DMS 273 treated with DMSO at 0.1 percent for 48 hours (cell line): ENCODE results near the gene MYADML2.

Source experiments
- DNase-seq: peaks from one replicate; lab custom pipeline; 2025; lab: John Stamatoyannopoulos, UW

MYADML2 gene

DNA sequence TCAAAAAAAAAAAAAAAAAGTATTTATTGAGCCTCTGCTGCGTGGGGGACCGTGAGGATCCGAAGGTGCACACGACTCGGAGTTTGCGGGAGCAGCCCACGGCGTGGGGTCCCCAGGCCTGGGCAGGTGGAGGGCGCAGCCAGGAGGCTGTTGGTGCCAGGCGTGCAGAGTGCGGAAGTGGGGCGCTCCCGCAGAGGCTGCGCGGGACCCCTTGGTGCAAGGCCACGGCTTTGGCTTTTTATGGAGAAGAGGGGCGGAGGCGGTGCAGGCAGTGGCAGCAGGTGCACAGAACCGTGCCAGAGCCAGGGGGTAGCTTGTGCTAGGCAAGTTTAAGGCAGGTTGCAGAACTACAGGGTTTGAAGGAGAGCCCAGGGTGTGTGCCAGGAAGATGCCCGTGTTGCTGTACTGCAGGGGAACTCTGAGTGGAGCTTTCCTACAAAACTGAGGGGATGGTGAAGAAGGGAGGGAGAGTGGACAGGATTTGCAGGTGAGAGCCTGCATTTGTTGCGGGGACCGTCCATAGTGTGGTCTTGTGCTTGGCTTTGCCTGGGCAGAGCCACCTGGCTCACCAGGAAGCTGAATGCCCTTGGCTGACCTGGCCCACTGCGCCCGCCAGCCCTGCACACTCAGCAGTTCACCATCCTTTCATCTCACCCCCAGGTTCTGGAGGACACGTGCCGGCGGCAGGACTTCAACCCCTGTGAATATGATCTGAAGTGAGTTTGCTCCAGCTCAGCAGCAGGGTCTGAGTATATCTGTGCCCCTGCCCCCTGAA lies 31.7 kb upstream of the MYADML2 start:
- DNase-seq: no peak

DNA sequence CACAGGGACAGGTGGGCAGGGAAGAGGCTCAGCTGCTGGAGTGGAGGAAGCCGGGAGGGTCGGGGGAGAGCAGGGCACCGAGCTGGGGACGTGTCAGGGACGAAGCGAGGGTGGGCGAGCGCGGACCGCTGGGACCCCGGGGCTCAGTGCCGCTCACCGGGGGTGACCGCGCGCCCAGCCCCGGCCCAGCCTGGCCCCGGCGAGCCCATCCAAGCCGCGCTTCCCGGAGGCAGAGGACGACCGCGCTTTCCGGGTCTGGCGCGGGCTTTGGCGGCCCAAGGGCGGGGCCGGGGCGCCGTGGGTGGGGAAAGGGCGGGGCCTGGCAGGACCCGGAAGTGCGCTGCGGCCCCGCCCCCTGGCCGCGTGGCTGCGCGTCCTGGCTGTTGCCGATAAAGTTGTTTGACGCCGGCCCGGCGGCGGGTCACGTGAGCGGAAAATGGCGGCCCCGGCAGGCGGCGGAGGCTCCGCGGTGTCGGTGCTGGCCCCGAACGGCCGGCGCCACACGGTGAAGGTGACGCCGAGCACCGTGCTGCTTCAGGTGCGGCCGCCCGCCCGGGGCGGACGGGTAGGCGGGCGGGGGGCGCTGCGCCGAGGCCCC lies 30.3 kb upstream of the MYADML2 start, which contains the start of gene ASPSCR1:
TSS of gene ASPSCR1 (plus strand) at position 419 of the 598 bp plus-strand sequence. CDS start at position 437, 18 bp downstream.
- DNase-seq: peak; percentile 64

DNA sequence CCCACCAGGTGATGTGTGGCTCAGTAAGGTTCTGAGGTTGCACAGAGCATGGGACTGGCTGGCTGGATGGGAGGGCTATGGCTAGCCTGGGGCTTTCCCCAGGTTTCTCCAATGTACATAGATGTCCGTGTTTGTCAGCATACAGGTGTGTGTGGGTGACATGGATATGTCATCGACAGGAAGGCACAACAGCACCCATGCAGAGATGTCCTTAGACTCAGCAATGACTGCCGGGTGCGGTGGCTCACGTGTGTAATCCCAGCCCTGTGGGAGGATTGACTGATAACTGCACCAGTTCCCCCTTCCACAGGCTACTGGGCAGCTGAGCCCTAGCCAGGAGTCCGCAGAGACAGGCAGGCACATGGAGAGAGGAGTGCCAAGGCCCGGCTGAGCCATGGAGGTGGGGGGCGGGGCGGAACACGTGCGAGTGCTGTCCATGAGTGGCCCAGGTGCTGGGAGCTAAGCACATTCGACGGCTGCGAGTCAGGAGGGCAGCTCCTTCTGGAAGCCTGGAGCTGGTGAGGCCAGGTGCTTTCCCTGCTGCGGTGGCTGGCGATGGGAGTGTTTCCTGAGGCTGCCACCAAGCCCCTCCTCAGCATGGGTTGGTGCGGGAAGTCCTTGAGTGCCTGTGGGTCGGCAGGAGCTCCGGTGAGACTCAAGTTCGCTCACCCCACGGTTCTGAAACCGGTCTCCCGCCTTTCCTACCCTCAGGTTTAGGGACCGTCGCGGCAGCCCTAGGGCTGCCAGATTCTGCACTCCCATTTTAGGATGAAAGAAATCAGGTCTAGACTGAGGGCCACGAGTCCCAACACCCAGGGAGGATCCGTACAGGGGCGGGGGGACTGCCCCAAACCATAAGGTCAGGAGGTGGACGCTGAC lies 29.5 kb upstream of the MYADML2 start:
- no peak for DNase-seq

DNA sequence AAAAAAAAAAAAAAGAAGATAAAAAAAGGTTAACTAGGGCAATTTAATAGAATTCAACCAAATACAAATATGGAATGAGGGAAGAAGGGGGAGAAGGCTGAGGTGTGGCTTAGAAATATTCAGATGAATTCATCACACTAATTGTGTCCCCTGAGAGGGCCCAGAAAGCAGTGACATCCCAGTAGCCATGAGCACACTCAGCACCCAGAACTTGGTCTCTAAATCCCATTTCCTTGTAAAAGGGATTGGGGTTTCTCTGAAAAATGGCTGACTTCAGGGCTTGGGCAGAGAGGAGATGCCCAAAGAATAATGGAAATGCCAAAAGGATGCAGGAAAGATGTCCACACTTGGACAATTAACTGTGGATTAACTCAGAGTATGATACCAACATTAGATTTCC lies 26.4 kb upstream of the MYADML2 start:
- no peak for DNase-seq

DNA sequence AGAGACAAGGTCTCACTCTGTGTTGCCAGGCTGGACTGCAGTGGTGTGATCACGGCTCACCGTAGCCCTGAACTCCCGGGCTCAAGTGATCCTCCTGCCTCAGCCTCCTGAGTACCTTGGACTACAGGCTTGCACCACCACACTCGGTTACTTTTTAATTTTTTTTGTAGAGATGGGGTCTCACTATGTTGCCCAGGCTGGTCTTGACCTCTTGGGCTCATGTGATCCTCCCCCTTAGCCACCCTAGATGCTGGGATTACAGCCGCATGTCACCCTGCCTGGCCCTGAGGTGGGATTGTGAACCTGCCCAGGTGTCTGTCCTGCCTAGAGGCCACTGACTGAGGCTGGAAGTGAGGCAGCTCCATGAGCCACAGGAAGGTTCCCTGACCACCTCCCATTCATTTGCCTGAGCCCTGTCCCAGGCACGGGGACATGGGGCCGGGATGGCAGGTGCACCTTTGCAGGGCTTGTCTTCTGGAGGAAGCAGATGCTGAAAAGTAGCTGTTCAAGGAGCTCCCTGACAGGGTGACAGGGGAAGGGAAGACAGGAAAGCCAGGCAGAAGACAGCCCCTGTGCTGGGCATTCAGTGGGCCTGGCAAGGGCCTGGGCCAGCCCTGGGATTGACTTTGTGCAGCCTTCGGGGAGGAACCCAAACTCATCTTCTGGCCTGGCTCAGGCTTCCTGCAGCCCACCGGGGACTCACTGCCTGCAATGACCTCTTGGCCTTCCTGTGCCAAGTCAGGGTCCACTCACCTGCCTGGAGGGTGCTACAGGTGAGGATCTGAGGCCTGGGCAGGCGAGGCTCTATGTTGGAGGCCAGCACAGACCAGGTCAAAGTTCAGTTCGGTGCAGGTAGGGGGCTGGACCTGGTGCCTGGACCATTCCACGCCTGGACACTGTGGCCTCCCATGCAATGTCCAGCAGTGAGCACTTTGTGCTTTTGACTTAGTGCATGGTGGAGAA lies 22.1 kb upstream of the MYADML2 start:
- no peak for DNase-seq

DNA sequence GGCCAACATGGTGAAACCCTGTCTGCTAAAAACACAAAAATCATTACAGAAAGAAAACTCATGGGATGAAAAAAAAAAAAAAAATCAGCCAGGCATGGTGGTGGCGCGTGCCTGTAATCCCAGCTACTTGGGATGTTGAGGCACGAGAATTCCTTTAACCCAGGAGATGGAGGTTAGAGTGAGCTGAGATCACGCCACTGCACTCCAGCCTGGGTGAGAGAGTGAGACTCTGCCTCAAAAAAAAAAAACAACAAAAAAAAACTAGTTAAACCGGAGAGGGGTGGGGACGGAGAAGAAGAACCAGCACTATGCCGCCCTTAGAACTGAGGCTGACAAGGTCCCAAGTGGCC lies 21.3 kb upstream of the MYADML2 start:
- no peak for DNase-seq

DNA sequence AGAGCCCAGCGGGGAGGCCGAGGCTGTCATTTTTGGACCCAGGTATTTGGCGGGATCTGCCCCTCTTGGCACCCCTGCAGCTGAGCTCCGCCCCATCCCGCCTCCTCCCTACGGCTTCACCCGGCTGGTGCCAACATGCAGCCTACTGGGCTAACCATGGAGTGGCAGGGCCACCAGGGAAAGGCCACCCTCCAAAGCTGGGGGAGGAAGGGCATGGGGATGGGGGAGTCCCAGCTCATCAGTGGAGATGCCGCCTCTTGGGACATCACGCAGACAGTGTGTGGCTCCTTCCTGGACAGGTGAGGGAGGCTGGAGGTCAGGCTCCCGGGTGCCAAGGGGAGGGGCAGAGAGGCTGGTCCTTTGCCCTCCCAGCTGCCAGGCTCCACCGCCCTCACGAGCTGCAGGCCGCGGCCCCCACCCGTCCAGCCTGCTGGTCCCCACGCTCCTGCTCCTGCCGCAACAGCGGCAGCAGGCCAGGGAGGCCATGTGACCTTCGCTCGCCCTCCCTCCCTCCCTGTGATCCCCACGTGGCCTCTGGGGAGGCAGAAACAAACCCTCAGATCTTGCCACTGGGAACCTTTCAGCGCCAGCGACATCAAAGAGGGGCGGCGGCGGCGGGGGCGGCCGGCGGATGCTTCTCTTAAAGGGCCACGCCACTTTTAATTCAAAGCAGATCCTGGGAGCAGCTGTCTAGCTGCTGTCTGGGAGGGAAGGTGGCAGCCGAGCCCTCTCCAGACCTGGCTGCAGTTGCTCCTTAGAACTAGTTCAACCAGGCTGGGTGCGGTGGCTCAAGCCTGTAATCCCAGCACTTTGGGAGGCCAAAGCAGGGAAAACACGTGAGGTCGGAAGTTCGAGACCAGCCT lies 20.7 kb upstream of the MYADML2 start:
- DNase-seq: peak; percentile 61

DNA sequence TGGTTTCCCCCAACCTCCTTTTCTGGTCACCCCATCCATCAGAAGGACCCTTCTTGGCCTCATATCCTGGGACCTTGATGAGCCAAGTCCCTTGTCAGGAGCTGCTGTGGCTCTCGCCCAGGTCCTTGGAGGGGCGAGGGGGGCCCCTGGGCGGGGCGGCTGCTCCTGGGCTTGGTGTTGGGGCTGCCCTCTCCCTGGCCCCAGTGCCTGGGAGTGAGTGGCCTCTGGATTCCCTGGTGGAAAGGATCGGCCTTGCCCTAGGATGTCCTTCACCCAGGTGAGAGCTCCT lies 20.2 kb upstream of the MYADML2 start:
- no peak for DNase-seq

DNA sequence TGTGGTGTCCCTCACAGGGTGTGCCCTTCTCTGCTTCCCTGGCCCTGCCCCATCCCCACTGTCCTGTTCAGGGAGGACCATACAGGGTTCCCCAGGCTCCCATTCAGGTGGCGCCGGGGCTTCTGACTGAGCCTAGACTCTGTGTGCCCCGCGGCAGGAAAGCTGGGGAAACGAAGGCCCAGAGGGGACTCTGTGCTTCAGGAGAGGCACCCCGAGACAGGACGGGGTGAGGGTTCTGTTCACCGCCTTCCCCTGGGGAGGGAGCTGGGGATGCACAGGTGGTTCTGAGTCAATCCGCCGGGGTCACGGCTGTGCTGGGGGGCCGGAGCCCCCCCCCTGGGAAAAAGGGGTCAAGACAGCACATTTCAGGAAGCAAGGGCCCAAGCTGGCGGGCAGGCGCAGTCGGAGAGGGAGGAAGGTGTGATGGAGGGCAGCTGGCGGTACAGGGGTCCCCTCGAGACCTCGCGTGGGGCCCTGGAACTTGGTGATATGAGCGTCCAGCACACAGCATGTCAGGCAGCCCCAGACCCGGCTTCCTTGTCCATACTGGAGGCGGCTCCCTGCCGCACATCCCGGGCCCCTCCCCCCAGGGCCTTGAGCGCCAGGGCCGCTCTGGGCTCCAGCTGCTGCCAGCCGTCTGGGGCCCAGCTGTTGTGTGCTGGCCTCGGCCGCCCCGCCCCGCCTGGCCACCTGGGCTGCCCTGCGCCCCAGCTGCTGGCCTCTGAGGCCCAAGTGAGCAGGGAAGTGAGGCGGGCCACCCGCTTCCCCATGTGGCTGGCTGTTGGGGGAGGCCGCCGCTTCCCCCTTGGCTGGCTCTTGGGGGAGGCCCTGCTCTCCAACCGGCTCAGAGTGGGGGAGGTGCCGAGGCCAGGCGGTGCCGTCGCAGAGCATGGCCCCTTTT lies 19.6 kb upstream of the MYADML2 start:
- peak; percentile 56 for DNase-seq

DNA sequence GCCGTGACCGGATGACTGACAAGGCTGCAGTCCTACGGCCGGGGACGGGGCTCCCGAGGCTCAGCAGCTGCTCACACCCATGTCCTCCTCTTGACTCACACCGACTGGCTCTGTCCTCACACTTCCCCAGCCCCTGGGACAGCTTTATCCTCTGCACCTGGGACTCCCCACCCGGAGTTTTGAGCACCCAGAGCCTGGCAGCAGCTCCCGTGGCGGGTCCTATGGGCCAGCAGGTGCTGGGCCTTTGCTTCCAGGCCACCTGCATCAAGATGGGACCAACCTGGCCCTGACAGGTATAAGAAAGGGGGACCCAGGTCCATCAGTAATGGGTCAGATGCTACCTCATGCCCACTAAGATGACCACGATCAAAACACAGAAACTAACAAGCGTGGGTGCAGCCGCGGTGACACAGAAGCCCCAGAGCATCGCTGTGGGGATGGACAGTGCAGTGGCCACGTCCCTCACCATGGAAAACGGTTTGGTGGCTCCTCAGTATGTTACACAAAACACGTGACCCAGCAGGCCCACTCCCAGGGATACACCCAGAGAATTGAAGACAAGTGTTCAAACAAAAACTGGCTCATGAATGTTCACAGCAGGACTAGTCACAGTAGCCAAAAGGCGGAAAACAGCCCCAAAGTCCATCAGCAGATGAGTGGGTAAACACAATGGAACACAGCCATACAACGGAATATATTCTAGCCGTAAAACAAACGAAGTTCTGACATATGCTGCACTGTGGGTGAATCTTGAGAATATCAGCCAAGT lies 17.2 kb upstream of the MYADML2 start:
- no peak for DNase-seq

DNA sequence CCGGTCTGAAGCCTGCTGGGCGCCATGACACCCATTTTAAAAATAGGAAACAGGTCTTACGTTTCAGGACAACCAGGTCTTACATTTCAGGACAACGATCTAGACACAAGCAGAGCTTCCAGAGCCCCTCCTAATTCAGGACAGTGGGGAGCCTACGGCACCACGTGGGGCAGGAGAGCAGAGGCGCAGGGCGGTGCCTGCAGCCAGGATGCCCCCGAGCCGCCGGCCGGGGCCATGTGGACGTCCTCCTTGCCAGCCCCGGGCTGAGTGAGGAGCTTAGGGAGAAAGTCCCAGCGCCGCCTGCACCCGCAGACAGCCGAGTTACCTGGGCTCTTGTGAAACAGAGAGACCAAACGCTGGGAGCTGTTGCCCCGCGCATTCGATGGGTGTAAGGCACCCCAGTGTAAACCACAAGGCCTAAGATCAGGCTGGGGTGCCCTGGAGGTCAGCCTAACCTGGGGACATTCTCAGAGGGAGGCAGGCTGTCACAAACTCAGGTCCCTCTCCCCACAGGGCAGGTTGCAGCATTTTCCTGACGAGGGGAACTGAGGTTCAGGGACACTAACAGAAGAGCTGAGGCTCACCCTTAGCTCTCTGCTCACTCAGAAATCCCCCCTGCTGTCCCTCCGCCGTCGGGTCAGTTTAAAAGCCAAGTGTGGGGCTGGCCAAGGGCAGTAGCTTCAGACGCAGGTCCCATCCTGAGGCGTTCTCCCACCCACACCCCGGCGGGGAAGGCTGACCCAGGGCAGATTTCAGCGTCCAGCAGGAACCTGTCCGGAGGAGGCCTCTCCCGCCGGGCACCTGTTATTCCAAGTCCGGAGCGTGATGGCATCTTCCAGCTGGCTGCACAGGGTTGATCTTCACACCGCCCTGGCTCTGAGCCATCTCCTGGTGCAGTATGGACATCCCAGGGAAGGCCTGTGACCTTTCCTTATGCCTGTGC lies 15.7 kb upstream of the MYADML2 start:
- no peak for DNase-seq

DNA sequence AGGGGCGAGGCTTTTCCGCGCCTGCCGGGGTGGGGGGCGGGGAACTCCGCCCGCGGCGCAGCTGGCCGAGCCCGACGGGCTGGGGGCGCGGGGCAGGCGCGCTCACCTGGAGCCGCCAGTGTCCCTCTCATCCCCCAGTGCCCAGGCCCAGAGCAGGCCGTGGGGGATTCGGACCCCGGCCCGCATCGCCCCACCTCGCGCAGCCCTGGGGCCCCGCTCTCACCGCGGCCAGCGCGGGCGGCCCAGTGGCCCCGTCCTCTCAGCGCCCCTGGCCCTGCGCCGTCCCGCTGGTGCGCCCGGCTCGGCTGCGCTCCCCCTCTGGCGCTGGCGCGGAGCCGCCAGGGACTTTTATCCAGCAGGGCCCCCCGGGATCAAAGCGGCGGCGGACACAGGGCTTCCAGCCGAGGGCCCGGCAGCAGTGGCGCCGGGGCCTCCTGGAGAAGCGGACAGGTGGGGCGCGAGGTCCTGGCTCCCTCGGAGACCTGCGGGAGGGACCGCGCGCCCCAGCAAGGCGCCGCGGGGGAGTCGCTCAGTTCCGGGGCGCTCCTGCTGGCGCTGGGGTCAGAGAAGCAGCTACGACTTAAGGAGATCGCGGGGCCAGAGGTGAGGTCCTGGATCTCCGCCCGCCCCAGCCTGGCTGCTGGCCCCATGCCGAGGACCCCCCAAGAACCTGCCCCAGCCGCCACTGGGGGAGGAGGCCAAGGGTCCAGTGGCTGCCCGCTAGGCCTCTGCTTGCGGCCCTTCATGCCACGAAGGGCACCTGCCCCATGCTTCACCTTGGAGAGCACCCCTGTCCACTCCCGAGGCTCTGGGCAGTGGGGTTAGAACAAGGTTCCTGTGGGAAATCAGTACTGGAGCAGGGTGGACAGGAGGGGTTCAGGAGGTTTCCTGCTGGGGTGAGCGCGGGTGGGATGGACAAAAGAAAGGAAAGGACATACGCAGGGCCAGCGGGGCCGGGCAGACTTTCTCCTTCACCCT lies 14.8 kb upstream of the MYADML2 start:
- DNase-seq: no peak

DNA sequence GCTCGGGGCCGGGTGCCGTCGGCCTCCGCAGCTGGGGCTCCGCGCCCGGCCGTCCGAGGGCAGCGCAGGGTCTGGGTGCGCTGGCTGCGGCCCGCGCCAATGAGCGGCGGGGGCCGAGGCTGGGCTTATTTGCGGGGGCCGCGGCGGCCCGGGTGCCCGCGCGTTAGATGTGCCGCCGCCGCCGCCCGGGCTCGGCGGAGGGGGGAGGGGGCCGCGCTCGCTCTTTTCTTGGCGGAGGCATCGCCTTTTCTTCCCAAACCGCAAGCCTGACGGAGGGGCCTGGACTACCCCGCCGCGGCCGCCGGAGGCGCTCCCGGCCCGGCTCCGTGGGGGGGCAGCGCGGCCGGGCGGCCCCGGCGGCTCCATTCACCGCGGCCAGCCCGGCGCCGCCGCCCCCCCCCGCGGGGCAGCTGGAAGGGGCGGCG lies 14.1 kb upstream of the MYADML2 start, which contains the start of gene NOTUM:
TSS of gene NOTUM (minus strand) at position 101 of the 425 bp plus-strand sequence. CDS start 278 bp downstream, outside the sequence.
- DNase-seq: no peak

DNA sequence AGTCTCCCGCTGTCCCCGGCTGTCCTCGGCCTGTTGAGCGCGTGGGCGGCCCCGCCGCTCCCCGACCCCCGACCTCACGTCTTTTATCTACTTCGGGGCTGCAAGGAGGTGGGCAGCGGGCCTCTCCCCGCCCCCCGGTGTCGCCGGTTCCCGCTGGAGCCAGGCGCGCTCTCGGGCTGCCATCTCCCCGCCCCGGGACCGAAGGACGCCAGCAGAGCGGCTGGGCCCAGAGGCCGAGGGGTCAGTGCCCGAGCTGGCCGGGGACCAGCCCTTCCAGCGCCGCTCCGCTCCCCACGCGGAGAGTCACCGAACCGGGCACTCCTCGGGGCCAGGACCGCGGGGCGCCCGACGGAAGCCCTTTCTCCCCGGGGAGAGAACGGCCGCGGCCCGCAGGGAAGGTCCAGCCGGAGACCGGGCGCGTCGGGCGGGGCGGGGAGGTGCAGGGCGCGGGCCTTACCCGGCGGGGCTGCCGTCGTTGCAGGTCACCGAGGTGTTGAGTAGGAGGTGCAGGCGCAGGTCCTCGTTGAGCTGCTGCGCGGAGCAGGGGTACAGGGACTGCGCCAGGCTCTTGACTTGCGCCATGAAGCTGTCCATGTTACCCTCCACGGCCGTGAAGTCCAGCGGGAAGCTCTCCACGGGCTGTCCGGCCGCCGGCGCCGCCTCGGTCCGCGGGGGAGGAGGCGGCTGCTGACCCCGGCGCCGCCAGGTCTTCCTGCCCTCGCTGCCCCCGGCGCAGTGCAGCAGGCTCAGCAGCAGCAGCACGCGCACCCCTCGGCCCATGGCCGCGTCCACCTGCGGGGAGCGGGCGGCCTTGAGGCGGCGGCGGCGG lies 13.3 kb upstream of the MYADML2 start:
- DNase-seq: no peak

DNA sequence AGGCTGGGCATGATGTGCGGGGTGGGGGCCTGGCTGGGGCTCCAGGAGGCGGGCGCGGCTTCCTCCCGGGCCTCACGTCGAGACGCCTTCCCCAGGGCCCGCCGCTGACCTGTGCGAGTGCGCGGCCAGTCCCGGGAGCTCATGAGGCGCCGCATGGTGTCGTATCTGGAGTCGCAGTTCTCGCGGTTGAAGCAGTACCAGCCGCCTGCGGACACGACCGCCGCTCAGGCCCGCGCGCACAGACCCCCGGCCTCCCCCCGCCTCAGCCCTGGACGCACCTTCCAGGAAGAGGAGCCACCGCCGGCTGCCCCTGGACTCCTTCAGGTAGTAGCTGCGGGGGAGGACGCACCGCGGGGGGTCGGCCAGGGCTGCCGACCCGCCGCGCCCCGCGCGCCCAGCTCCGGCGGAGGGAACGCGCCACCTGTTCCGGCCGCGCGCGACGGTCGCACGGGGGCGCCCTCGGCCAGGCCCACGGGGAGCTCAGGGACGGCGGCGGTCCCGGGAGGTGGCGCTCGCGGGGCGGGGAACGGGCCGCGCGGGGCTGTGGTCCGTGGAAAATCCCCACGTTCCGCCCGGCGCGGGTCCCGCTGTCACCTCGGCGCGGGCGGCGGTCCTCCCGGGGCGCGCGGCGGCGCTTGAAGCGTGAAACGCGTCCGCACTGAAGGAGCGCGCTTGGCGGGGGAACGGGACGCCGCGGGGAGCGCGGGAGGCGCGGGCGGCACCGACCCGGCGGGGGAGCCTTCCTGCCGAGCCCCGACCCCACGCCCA lies 12.5 kb upstream of the MYADML2 start:
- DNase-seq: no peak
